ENCODE measurements around the gene MAP4K2. TPM values are rescaled to one million over a fixed set of nuclear protein-coding genes. Genes with fewer than 3 reads are reported as not detected.
A peak's percentile ranks its signal among the peaks of the same experiment; 100 is the strongest.

Gene MAP4K2
- total RNA-seq, 1 experiment from 2014 or later = 24.5 TPM

GRCh38 chr11:64771861-64772260 lies 31.2 kb downstream of the MAP4K2 start (continued):
- TF ChIP-seq RORB (CRISPR knock-in tag; IDR thresholded peaks at IDR 0.05) (no peak), NFATC4 (CRISPR knock-in tag; IDR thresholded peaks at IDR 0.05) (no peak)

GRCh38 chr11:64770120-64770519 lies 32.9 kb downstream of the MAP4K2 start:
- TF ChIP-seq ZNF532 (CRISPR knock-in tag; IDR thresholded peaks at IDR 0.05; ENCODE audit: borderline replicate concordance) = no peak
- TF ChIP-seq NFATC4 (CRISPR knock-in tag; IDR thresholded peaks at IDR 0.05) = no peak
- TF ChIP-seq ESRRA (CRISPR knock-in tag; IDR thresholded peaks at IDR 0.05; ENCODE audit: borderline replicate concordance) = no peak
- TF ChIP-seq EMX1 (CRISPR knock-in tag; IDR thresholded peaks at IDR 0.05) = no peak
- no peak for TF ChIP-seq ZSCAN18 (CRISPR knock-in tag; IDR thresholded peaks at IDR 0.05)
- TF ChIP-seq ZNF281 (CRISPR knock-in tag; IDR thresholded peaks at IDR 0.05) = no peak
- no peak for TF ChIP-seq ZMAT4 (CRISPR knock-in tag; IDR thresholded peaks at IDR 0.05)
- peaks cover 90% of the 10 kb centered on the region for H3K36me3 Mint-ChIP-seq
- H3K27me3 Mint-ChIP-seq (ENCODE audit: low read depth) = no peaks in the 10 kb centered on the region
- H3K27ac Mint-ChIP-seq = peak overlapping the region; percentile 29; the same call in 1 of the 2 replicates
- H3K4me3 Mint-ChIP-seq = no peak overlapping the region
- ATAC-seq (no peak), DNase-seq (ENCODE audit: low spot score) (peak; percentile 5)
- H3K4me1 Mint-ChIP-seq = peaks cover 25% of the 10 kb centered on the region
- ChIA-PET POLR2A (no interaction called here), CTCF (interaction anchor here (1.3 to 1.4 kb wide), 2 partner anchors 27 to 29 kb away, joined by 3 to 4 read pairs; no protein-coding TSS in a partner anchor)
- no peaks in the 10 kb centered on the region for H3K9me3 Mint-ChIP-seq

GRCh38 chr11:64769283-64769682 lies 33.7 kb downstream of the MAP4K2 start:
- peaks cover 33% of the 10 kb centered on the region for H3K4me1 Mint-ChIP-seq
- H3K27me3 Mint-ChIP-seq (ENCODE audit: low read depth) = no peaks in the 10 kb centered on the region
- no peak overlapping the region for H3K4me3 Mint-ChIP-seq
- peaks cover 90% of the 10 kb centered on the region for H3K36me3 Mint-ChIP-seq
- DNase-seq (ENCODE audit: low spot score) (no peak), ATAC-seq (no peak)
- CTCF ChIA-PET = interaction anchor here (1.4 kb wide), 1 partner anchor 26 kb away, joined by 4 read pairs; no protein-coding TSS in a partner anchor
- no peaks in the 10 kb centered on the region for H3K9me3 Mint-ChIP-seq
- peak overlapping the region; percentile 84 for H3K27ac Mint-ChIP-seq
- POLR2A ChIA-PET = no interaction called here
- TF ChIP-seq ELF4 (CRISPR knock-in tag; IDR thresholded peaks at IDR 0.05; ENCODE audit: low read depth) (no peak), SMAD3 (CRISPR knock-in tag; IDR thresholded peaks at IDR 0.05; ENCODE audit: borderline replicate concordance) (no peak), IRF1 (CRISPR knock-in tag; IDR thresholded peaks at IDR 0.05) (no peak), KAT7 (CRISPR knock-in tag; IDR thresholded peaks at IDR 0.05; ENCODE audit: borderline replicate concordance) (no peak), SMAD4 (CRISPR knock-in tag; IDR thresholded peaks at IDR 0.05) (no peak), ZNF512 (CRISPR knock-in tag; IDR thresholded peaks at IDR 0.05; ENCODE audit: borderline replicate concordance) (no peak), CREB1 (CRISPR knock-in tag; IDR thresholded peaks at IDR 0.05) (no peak), CTCF (IDR thresholded peaks at IDR 0.05) (no peak)
